ENCODE data around the gene HDAC10. TPM values are rescaled to one million over a fixed set of nuclear protein-coding genes. Genes with fewer than 3 reads are reported as not detected.

HDAC10 gene
- total RNA-seq, 4 donors from 2014 or later = 43.1 to 93.7 (median 56.2) TPM

DNA sequence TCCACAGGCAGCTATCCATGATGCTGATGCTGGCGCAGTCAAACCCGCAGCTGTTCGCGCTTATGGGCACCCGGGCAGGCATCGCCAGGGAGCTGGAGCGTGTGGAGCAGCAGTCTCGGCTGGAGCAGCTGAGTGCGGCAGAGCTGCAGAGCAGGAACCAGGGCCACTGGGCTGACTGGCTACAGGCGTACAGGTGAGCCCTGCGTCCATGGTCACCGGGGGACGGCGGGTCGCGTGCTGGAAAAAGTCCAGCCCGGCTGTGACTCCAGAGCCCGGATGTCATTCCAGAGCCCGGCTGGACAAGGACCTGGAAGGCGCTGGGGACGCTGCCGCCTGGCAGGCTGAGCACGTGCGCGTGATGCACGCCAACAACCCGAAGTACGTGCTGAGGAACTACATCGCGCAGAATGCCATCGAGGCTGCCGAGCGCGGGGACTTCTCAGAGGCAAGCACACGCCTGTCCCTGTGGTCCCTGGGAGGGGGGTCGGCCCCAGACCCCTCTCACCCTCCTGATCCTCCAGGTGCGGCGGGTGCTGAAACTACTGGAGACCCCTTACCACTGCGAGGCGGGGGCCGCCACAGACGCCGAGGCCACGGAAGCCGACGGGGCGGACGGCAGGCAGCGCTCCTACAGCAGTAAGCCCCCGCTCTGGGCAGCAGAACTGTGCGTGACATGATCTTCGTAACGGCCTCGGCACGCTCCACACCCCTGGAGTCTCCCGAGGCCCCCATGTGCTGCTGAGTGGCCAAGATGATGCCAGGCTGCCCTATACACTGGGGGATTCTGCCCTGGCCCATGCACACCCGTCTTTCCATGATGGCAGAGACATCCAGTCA is 34.2 kb downstream of the HDAC10 start:
- no peak for TF ChIP-seq POLR2AphosphoS5 (IDR thresholded peaks at IDR 0.05)
- DNase-seq (ENCODE audit: low spot score in 2 of 2) = peak in 1 of 2 donors; percentile 63
- no peaks in the 10 kb centered on the region for H3K9me3 ChIP-seq
- H3K4me3 ChIP-seq = no peak overlapping the region
- no peaks in the 10 kb centered on the region for H3K27me3 ChIP-seq
- WGBS = 96% methylated on average over 32 of the region's 57 CpGs
- peaks cover 11% of the 10 kb centered on the region for H3K4me1 ChIP-seq
- peaks cover 80% of the 10 kb centered on the region for H3K36me3 ChIP-seq
- no peak overlapping the region for H3K27ac ChIP-seq

- TF ChIP-seq POLR2AphosphoS5 (IDR thresholded peaks at IDR 0.05) = no peak
- TF ChIP-seq, protein P1, sequence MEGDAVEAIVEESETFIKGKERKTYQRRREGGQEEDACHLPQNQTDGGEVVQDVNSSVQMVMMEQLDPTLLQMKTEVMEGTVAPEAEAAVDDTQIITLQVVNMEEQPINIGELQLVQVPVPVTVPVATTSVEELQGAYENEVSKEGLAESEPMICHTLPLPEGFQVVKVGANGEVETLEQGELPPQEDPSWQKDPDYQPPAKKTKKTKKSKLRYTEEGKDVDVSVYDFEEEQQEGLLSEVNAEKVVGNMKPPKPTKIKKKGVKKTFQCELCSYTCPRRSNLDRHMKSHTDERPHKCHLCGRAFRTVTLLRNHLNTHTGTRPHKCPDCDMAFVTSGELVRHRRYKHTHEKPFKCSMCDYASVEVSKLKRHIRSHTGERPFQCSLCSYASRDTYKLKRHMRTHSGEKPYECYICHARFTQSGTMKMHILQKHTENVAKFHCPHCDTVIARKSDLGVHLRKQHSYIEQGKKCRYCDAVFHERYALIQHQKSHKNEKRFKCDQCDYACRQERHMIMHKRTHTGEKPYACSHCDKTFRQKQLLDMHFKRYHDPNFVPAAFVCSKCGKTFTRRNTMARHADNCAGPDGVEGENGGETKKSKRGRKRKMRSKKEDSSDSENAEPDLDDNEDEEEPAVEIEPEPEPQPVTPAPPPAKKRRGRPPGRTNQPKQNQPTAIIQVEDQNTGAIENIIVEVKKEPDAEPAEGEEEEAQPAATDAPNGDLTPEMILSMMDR (IDR thresholded peaks at IDR 0.05) = no peak
- no peak for TF ChIP-seq POLR2A (IDR thresholded peaks at IDR 0.05)
- TF ChIP-seq EP300 (IDR thresholded peaks at IDR 0.05) = no peak
- 78% methylated on average over 6 of the region's 15 CpGs for WGBS
- peaks cover 11% of the 10 kb centered on the region for H3K4me1 ChIP-seq
- peaks cover 74% of the 10 kb centered on the region for H3K36me3 ChIP-seq
- no peaks in the 10 kb centered on the region for H3K27me3 ChIP-seq
- H3K9me3 ChIP-seq = no peaks in the 10 kb centered on the region
- DNase-seq (ENCODE audit: low spot score in 2 of 2) = no peak
- H3K4me3 ChIP-seq = no peak overlapping the region
- H3K27ac ChIP-seq = no peak overlapping the region
Measured at GRCh38 chr22:50216055-50216683, 34.9 kb downstream of the HDAC10 start.

DNA sequence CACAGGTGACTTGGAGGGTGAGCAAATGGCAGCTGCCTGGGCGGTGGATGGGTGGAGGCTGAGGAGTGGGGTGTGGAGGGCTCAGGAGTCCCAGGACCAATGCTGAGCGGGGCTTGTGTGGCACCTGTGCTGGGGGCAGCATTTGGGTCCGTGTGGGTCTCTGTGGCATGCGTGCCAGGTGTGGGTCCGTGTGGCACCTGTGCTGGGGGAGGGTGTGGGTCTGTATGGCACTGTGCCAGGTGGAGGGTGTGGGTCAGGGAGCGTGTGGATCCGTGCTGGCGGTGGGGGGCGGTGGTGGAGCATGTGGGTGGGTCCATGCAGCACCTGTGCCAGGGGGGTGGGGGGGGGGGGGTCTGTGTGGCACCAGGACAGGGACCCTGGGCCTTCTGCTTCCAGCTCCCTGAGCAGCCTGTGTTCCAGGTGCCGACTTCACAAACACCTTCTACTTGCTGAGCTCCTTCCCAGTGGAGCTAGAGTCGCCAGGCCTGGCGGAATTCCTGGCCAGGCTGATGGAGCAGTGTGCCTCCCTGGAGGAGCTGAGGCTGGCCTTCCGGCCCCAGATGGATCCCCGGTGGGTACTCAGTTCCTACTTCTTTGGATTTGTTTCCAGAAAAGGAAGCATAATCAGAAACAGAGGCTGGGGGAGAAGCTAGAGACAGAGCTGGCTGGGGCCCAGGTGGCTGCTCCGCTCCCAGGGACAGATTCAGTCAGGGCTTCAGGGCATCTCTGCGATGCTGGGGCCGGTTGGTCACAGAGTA is 35.6 kb downstream of the HDAC10 start:
- TF ChIP-seq EP300 (IDR thresholded peaks at IDR 0.05) (no peak), POLR2AphosphoS5 (IDR thresholded peaks at IDR 0.05) (no peak), POLR2A (IDR thresholded peaks at IDR 0.05) (no peak)
- TF ChIP-seq, protein P1 (IDR thresholded peaks at IDR 0.05) = no peak
- H3K27ac ChIP-seq = no peak overlapping the region
- H3K9me3 ChIP-seq = no peaks in the 10 kb centered on the region
- 60% methylated on average over 14 of the region's 17 CpGs for WGBS
- no peaks in the 10 kb centered on the region for H3K27me3 ChIP-seq
- peaks cover 11% of the 10 kb centered on the region for H3K4me1 ChIP-seq
- peak in 1 of 2 donors; percentile 71 for DNase-seq (ENCODE audit: low spot score in 2 of 2)
- H3K4me3 ChIP-seq = no peak overlapping the region
- peaks cover 74% of the 10 kb centered on the region for H3K36me3 ChIP-seq

GRCh38 chr22:50213263-50213662 is 37.8 kb downstream of the HDAC10 start:
- H3K36me3 ChIP-seq = peaks cover 73% of the 10 kb centered on the region
- no peak overlapping the region for H3K4me3 ChIP-seq
- peaks cover 9% of the 10 kb centered on the region for H3K4me1 ChIP-seq
- WGBS = 88% methylated on average over 9 of the region's 9 CpGs
- TF ChIP-seq EP300 (IDR thresholded peaks at IDR 0.05) = no peak
- TF ChIP-seq, protein P1 (IDR thresholded peaks at IDR 0.05) = no peak
- no peak for TF ChIP-seq POLR2AphosphoS5 (IDR thresholded peaks at IDR 0.05)
- no peak for TF ChIP-seq POLR2A (IDR thresholded peaks at IDR 0.05)
- no peaks in the 10 kb centered on the region for H3K27me3 ChIP-seq
- H3K27ac ChIP-seq = no peak overlapping the region
- no peak for DNase-seq (ENCODE audit: low spot score in 2 of 2)
- H3K9me3 ChIP-seq = no peaks in the 10 kb centered on the region

GRCh38 chr22:50211147-50211546 is 39.9 kb downstream of the HDAC10 start:
- TF ChIP-seq, protein P1 (IDR thresholded peaks at IDR 0.05) = no peak
- no peak for TF ChIP-seq POLR2AphosphoS5 (IDR thresholded peaks at IDR 0.05)
- no peak for TF ChIP-seq POLR2A (IDR thresholded peaks at IDR 0.05)
- no peak for TF ChIP-seq EP300 (IDR thresholded peaks at IDR 0.05)
- DNase-seq (ENCODE audit: low spot score in 2 of 2) = no peak
- Histone ChIP-seq H3K36me3 (peaks cover 70% of the 10 kb centered on the region), H3K27me3 (no peaks in the 10 kb centered on the region), H3K4me1 (peaks cover 17% of the 10 kb centered on the region), H3K9me3 (no peaks in the 10 kb centered on the region), H3K27ac (no peak overlapping the region), H3K4me3 (no peak overlapping the region)
- WGBS = 88% methylated on average over 14 of the region's 14 CpGs

Measured in suprapubic skin (tissue), 4 donors.